Stimulated activated CD8-positive, alpha-beta memory T cell treated with anti-CD3 and anti-CD28 coated beads, Interleukin-12 subunit alpha, Interleukin-12 subunit beta, amount 100 ng/mL, for 24 hours (primary cell): ENCODE data around the gene RAB24.

Source experiments
- DNase-seq: peaks from one replicate; pipeline ENCODE4 v3.0.0-alpha.2; 2020; ENCODE audit errors: extremely low read depth

Gene RAB24

DNA sequence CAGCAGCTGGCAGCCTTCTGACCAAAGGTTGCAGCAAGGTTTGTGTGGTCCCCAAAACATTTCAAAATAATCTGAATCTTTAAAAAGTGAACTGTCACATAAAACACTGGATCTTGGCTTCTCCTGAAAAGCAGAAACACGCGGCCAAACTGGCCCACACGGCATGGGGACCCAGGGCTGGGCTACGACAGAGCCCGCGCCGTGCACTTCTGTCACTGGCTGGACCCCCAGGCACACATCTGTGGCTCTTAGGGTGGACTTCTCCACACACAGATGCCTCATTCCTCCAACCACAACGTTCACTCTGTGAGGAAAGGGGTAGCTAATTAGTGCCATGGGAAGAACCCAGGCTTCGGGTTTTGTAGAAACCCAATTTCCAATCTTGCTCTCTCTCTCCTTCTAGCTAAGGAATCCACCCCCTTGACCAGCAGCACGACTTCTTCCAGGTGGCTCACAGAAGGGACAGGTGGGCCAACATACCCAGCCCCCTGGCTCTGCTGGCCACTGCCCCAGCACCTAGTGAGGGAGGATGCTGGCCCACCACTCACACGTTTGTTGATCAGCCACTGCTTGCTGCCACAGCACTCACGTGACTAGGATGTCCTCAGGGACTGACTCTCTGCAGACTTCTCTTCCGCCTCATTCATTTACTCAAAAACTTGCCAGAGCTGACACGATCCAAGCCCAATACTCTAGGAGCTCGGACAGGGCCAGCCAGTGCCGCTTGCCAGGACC lies 30.1 kb upstream of the RAB24 start:
- DNase-seq: no peak

GRCh38 chr5:177332896-177333260 lies 29.4 kb upstream of the RAB24 start:
- no peak for DNase-seq

GRCh38 chr5:177332031-177332895 lies 28.7 kb upstream of the RAB24 start:
- no peak for DNase-seq

DNA sequence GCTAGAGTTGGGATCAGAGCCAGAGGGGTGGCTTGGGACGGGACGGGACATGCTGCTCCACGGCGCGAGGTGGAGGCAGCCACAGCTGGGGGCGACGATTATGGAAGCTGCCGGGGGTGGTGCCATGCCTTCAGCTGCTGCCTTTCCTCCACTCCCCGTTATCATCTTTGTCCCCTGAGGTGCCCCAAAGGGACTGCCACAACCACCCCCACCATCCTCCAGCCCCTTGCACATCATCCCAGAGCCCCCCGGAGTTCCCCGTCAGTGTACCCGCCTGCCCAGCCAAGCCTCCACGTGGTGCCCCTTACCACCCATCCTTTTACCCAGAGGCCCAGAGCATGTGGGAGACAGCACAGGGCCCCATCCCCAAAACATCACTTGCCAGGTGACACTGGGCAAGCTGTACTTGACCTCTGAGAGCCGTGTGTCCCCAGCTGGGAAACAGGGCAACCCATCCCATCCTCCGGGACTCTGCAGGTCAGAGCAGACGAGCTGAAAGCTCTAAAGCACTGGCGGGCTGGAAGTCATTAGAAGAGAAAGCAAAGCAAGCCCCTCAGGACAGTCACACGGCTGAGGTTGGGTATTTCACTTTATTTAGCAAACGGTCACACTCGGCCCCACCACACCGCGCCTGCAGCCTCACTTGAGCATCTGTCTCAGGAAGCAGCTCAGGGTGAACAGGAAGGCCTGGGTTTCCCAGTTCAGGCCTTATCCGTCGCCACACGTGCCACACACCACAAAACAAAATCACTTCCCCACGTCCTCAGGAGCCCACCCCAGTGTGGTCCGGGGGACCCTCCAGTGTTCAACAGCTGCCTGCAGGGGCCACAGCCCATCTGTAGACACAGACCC lies 27.7 kb upstream of the RAB24 start:
- no peak for DNase-seq

- no peak for DNase-seq
These were observed 26.4 kb upstream of the RAB24 start for GRCh38 chr5:177329883-177330282.

GRCh38 chr5:177328545-177329231 lies 25.2 kb upstream of the RAB24 start:
- no peak for DNase-seq

- no peak for DNase-seq
These were observed 24.3 kb upstream of the RAB24 start for GRCh38 chr5:177327539-177328522.

DNA sequence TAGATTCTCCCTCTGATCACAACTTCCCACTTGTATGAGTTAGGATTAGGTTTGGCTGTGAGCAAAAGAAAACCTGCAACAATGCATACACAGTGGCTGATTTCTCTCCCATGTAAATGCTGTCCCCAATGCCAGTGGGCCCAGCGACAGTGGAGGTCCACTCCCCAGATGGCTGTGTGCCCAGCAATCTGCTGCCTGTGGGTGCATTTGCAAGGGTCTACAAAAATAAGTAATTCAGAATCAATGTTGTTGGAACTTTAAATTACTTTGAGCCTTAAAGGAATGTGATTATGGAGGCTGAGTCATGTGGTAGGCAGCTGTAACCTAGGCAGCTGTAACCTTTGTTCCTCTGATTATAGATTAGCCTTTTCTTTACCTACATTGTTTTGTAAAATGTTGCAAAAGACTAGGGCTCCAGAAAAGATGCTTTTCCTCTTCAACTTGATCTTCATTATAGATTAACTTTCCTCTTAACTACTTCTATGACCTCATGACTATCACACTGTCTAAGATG lies 22.4 kb upstream of the RAB24 start:
- no peak for DNase-seq

DNA sequence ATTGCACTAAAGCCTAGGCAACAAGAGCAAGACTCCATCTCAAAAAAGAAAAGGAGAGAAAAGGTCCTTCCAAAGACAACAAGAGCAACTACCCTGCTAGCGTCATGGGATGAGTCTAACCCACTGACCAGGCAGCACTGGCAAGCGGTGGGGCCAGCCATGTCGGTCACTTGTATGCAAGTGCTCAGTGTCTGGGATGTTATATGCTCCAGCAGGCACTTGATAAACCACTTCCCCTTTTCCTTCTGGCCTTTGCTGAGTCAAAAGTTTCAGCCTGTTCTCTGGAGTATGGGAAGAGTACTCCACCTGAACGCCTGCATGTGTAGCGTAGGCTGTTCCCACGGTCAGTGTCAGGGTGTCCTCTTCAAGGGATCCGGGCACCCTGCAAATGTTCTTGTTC lies 17.4 kb upstream of the RAB24 start:
- no peak for DNase-seq

GRCh38 chr5:177319913-177320588 lies 16.5 kb upstream of the RAB24 start:
- DNase-seq: no peak

- no peak for DNase-seq
These were observed 14.4 kb upstream of the RAB24 start for GRCh38 chr5:177317959-177318377.

GRCh38 chr5:177316005-177316404 lies 12.5 kb upstream of the RAB24 start:
- DNase-seq: no peak

GRCh38 chr5:177315411-177315810 lies 11.9 kb upstream of the RAB24 start:
- no peak for DNase-seq

DNA sequence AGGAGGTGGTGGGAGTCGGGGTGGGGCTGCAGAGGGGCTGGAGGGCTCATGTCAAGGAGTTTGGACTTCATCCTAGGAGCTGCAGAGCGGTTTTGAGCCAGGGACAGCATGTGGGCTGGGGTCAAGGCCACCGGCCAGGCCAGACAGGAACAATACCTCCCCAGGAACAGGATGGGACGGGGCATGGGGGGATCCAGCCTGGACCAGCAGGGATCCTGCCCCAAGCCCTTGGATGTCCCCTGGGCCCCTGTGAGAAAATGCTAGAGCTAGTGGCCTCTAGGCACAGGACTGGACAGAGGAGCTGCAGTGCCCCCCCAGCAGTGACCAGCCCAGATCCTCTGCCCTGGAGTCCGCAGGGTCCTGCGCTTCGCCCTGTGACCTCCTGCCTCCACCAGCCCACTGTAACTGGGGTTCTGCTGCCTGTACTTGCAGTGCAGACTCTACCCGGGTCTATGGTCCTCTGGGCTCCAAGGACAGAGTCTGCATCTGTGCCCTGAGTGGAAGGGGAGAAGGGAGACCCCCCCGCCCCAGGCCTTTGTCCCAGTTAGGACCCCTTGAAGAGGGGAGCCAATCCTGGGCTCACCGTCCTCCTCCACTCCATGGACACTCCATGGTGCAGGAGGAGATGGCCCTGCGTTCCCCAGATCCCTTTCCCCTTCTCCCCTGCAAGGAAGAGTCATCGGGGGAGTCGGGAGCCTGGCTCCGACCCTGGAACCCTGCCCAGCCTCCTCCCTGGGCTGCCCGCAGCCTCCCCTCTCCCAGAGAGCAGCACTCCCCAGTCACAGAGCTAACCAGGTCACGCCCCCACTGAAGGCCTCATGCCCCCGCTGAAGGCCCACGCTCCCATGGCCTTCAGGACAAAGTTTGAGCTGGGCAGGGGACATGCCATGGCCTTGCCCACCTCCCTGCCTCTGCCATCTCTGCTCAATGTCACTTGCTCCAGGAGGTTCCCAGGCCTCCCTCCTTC lies 11.1 kb upstream of the RAB24 start:
- DNase-seq: no peak

GRCh38 chr5:177313561-177314259 lies 10.2 kb upstream of the RAB24 start:
- no peak for DNase-seq

GRCh38 chr5:177312649-177313181 lies 9.2 kb upstream of the RAB24 start:
- no peak for DNase-seq
